Testis (tissue), 3 donors: ENCODE results near the gene DUSP2. TPM values are rescaled to one million over a fixed set of nuclear protein-coding genes. Genes with fewer than 3 reads are reported as not detected.

Source experiments
- DNase-seq: peaks from one replicate; pipeline ENCODE4 v3.0.0-alpha.2; 2019
- H3K27ac ChIP-seq, 2 donors: fragments of 200-600 bp; sonication (generic); one replicate each; pipeline ENCODE4 v1.5.1; 2019
- H3K27me3 ChIP-seq: fragments of 200-600 bp; sonication (generic); one replicate; pipeline ENCODE4 v1.5.1; 2019
- H3K36me3 ChIP-seq: fragments of 200-600 bp; sonication (generic); one replicate; pipeline ENCODE4 v1.5.1; 2017; ENCODE audit warnings: low read depth; ENCODE audit errors: missing control alignments
- H3K4me1 ChIP-seq: fragments of 200-600 bp; sonication (generic); one replicate; pipeline ENCODE4 v1.5.1; 2019
- H3K4me3 ChIP-seq, 2 donors: fragments of 200-600 bp; sonication (generic); one replicate each; pipeline ENCODE4 v1.5.1; 2017 to 2019
- H3K9me3 ChIP-seq: fragments of 200-600 bp; sonication (generic); one replicate; pipeline ENCODE4 v1.5.1; 2017
- POLR2A ChIP-seq: fragments of 450-650 bp; IDR thresholded peaks from one replicate; pipeline ENCODE4 v1.6.1; 2017; ENCODE audit warnings: antibody characterized with exemption, mild to moderate bottlenecking, moderate library complexity
- WGBS, 2 donors: methylation state at CpG; one replicate each; pipeline ENCODE4 v1.1.5; 2018; 5-methylcytosine and 5-hydroxymethylcytosine counted together
- intact Hi-C: fragments of 100-400 bp; cut with DNase I; formaldehyde crosslinking; loops from one replicate; pipeline ENCODE4 v1.15.1; 2023; ENCODE audit warnings: low total_unique reads
- polyA plus RNA-seq: library from polyadenylated mRNA; stranded (reverse); fragments of 350-450 nt; fragmentation: Illumina TruSeq; extraction: RNeasy Lipid Tissue Mini Kit (QIAGEN cat#74804); gene quantifications from one replicate; pipeline ENCODE4 v1.2.3, GENCODE V29; 2014; ENCODE audit warnings: low read depth, low replicate concordance; ENCODE audit not compliant: insufficient read depth
- total RNA-seq, 2 donors: library from RNA; depleted of rRNA; stranded (reverse); fragments of >200 nt; gene quantifications; one replicate each; pipeline ENCODE4 v1.2.3, GENCODE V29; 2016
- TF ChIP-seq, protein P1 (sequence below), 3 experiments: fragments of 450-650 bp in 2 of 3; fragments of 200-600 bp in 1 of 3; sonication (generic) in 1 of 3; IDR thresholded peaks; one replicate each; pipeline ENCODE4 v1.5.1; 2016 to 2019; ENCODE audit warnings: antibody characterized with exemption in 3 of 3, mild to moderate bottlenecking in 2 of 3, moderate library complexity in 1 of 3

The DUSP2 gene
- total and polyA plus RNA-seq, 3 donors from 2014 or later: 5.7 to 16.5 (median 6.3) TPM

DNA sequence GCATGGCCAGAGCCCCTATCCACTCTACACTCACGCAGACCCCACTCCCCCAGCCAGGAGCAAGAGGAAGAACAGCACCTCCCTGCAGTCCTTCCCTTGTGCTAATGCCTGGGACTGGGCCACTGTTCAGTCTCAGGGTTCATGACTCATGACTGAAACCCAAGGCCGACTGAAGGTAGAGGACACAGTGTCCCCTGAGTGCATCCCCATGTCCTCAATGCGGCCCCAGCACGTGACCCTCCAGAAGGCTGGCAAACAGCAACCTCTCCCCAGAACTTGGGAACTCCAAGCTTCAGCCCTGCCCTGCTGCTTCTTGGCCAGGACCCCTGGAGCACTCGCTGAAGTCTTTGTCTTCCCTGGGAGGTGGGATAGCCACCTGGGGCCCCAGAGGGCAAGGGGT is 22.8 kb downstream of the DUSP2 start:
- DNase-seq: peak; percentile 53
- TF ChIP-seq, protein P1, sequence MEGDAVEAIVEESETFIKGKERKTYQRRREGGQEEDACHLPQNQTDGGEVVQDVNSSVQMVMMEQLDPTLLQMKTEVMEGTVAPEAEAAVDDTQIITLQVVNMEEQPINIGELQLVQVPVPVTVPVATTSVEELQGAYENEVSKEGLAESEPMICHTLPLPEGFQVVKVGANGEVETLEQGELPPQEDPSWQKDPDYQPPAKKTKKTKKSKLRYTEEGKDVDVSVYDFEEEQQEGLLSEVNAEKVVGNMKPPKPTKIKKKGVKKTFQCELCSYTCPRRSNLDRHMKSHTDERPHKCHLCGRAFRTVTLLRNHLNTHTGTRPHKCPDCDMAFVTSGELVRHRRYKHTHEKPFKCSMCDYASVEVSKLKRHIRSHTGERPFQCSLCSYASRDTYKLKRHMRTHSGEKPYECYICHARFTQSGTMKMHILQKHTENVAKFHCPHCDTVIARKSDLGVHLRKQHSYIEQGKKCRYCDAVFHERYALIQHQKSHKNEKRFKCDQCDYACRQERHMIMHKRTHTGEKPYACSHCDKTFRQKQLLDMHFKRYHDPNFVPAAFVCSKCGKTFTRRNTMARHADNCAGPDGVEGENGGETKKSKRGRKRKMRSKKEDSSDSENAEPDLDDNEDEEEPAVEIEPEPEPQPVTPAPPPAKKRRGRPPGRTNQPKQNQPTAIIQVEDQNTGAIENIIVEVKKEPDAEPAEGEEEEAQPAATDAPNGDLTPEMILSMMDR (IDR thresholded peaks at IDR 0.05): no peak
- TF ChIP-seq POLR2A: no peak
- no peak overlapping the region for H3K27ac ChIP-seq
- no peaks in the 10 kb centered on the region for H3K9me3 ChIP-seq
- H3K36me3 ChIP-seq: no peaks in the 10 kb centered on the region
- H3K4me3 ChIP-seq: no peak overlapping the region
- WGBS, 2 donors: 38 to 80% methylated on average over 1 to 5 of the region's 5 CpGs
- peaks cover 12% of the 10 kb centered on the region for H3K4me1 ChIP-seq
- intact Hi-C loops: loop anchor here (10.0 kb wide), 1 partner anchor 118 kb away; no protein-coding TSS in a partner anchor
- no peaks in the 10 kb centered on the region for H3K27me3 ChIP-seq

DNA sequence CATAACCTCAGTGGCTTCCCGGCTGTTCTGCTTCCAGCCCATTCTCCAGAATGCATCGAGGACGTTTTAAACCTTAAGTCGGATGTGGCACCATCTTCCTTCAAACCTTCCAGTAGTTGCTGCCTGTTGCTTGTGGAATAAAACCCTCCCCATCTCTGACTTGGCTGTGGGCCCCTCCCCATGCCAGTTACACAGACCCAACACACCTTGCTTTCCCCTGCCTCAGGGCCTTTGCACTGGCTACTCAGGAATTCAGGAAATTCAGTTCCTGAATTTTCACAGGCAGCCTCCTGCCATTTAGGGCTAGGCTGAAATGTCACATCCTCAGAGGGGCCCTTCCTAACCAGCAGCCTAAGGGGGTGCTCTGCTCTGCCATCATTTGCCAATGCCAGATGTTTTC is 23.8 kb downstream of the DUSP2 start:
- Histone ChIP-seq H3K27me3 (no peaks in the 10 kb centered on the region), H3K27ac (no peak overlapping the region), H3K36me3 (no peaks in the 10 kb centered on the region), H3K4me3 (no peak overlapping the region), H3K4me1 (peaks cover 12% of the 10 kb centered on the region), H3K9me3 (no peaks in the 10 kb centered on the region)
- WGBS, 2 donors: 94 to 98% methylated on average over 4 of the region's 4 CpGs
- intact Hi-C loops: loop anchor here (10.0 kb wide), 1 partner anchor 117 kb away; no protein-coding TSS in a partner anchor
- no peak for DNase-seq
- TF ChIP-seq, protein P1 (IDR thresholded peaks at IDR 0.05): no peak
- no peak for TF ChIP-seq POLR2A

DNA sequence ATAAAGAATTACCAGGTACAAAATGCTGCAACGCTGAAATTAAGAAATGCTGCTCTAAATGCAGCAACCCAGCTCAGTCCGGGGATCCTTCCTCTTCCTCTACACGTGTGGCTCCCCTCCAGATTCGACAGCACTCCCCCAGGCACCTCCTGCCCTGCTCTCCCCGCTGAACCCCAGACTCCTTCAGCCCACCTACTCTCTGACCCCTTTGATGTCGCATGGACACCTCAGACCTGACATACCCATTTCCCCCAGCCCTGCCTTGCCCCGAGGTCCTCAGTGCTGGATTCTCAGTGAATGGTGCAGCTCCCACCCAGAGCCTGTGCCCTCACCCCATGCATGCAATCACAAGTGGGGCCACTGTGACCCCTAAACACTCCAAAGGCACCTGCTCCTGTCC is 24.2 kb downstream of the DUSP2 start:
- DNase-seq: no peak
- no peak for TF ChIP-seq POLR2A
- TF ChIP-seq, protein P1 (IDR thresholded peaks at IDR 0.05): no peak
- Histone ChIP-seq H3K4me3 (no peak overlapping the region), H3K27ac (no peak overlapping the region), H3K9me3 (no peaks in the 10 kb centered on the region), H3K4me1 (peaks cover 12% of the 10 kb centered on the region), H3K36me3 (no peaks in the 10 kb centered on the region), H3K27me3 (no peaks in the 10 kb centered on the region)
- intact Hi-C loops: loop anchor here (10.0 kb wide), 1 partner anchor 116 kb away; no protein-coding TSS in a partner anchor
- 63 to 67% methylated on average over 7 of the region's 7 CpGs for WGBS, 2 donors

DNA sequence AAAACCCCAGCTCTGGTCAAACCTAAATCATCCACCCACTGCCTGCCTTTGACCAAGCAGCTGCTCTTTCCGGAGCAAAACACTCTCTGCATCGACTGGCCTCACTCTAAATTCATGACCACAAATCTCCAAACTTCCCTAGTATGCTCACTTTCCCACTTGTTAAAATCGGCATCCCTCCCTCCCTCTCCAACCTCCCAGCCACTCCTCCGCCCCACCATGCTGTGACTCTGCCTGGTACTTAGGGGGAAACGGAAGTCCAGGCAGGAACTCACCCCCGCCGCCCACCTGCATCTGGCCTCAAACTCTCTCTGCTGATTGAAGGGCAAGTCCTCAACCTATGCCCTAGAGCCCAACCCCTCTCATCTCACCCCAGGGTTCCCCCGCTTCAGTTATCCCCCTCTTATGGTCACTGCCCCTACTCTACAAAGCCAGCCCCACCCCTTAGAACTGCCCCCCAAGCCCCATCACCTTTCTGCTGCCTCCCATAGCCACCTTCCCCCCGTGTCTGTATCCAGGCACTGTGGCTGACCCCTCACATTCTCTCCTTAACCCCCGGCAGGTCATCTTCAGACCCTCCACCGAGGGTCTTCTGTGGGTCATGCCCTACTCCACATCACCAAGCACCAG is 25.0 kb downstream of the DUSP2 start:
- Histone ChIP-seq H3K27ac (no peak overlapping the region), H3K4me3 (no peak overlapping the region), H3K4me1 (peaks cover 12% of the 10 kb centered on the region), H3K36me3 (no peaks in the 10 kb centered on the region), H3K27me3 (no peaks in the 10 kb centered on the region), H3K9me3 (no peaks in the 10 kb centered on the region)
- no peak for DNase-seq
- no peak for TF ChIP-seq POLR2A
- TF ChIP-seq, protein P1 (IDR thresholded peaks at IDR 0.05): no peak
- intact Hi-C loops: loop anchor here (10.0 kb wide), 1 partner anchor 115 kb away; no protein-coding TSS in a partner anchor
- 57 to 60% methylated on average over 11 of the region's 11 CpGs for WGBS, 2 donors

DNA sequence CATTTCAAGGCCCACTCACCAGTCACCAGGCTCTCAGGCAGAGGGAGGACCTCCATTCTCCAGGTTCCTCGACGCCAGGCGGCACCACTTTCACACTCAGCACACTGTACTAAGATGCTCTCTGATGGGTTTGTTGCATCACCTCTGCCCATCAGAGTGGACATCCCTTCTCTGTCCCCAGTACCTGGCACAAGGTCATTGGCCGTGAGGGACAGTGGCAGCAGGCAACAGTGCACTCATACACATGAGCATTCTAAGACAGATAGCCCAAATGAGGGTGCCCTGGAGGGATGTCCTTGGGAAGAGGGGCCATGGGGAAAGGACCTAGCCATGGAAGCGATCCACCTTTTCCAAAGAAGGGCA is 25.9 kb downstream of the DUSP2 start:
- Histone ChIP-seq H3K27me3 (no peaks in the 10 kb centered on the region), H3K9me3 (no peaks in the 10 kb centered on the region), H3K27ac (no peak overlapping the region), H3K36me3 (no peaks in the 10 kb centered on the region), H3K4me3 (no peak overlapping the region), H3K4me1 (peaks cover 15% of the 10 kb centered on the region)
- 79 to 91% methylated on average over 5 of the region's 5 CpGs for WGBS, 2 donors
- intact Hi-C loops: no loop called here
- no peak for DNase-seq
- TF ChIP-seq POLR2A: no peak
- TF ChIP-seq, protein P1 (IDR thresholded peaks at IDR 0.05): no peak
